Gastrocnemius medialis (tissue), 4 donors: ENCODE measurements around the gene ATP6V0D1. TPM values are rescaled to one million over a fixed set of nuclear protein-coding genes. Genes with fewer than 3 reads are reported as not detected.
A peak's percentile ranks its signal among the peaks of the same experiment; 100 is the strongest.

Source experiments
- ATAC-seq, 2 donors: fragments of 150-250 bp; one replicate each; pipeline ENCODE4 v1.9.1; 2016
- DNase-seq, 2 donors: peaks; one replicate each; pipeline ENCODE4 v3.0.0-alpha.2; 2019
- H3K27ac ChIP-seq, 4 donors: fragments of 200-600 bp; sonication (generic); 1 replicate in 1 of 4; 2 replicates in 3 of 4; pipeline ENCODE4 v1.5.1; 2016 to 2018; ENCODE audit warnings: mild to moderate bottlenecking in 2 of 4, moderate library complexity in 1 of 4
- H3K27me3 ChIP-seq, 3 donors: fragments of 200-600 bp; sonication (generic) in 2 of 3; 1 replicate in 1 of 3; 2 replicates in 2 of 3; pipeline versions ENCODE4 v1.5.1 to v1.6.0; 2016 to 2019; ENCODE audit warnings: mild to moderate bottlenecking in 1 of 3, moderate library complexity in 1 of 3
- H3K36me3 ChIP-seq, 2 donors: fragments of 200-600 bp; sonication (generic) in 1 of 2; one replicate each; pipeline ENCODE4 v1.5.1; 2017 to 2018
- H3K4me1 ChIP-seq, 2 donors: fragments of 200-600 bp; sonication (generic) in 1 of 2; one replicate each; pipeline ENCODE4 v1.5.1; 2016 to 2017; ENCODE audit warnings: mild to moderate bottlenecking in 2 of 2
- H3K4me3 ChIP-seq, 4 donors: fragments of 200-600 bp; sonication (generic) in 3 of 4; 1 replicate in 1 of 4; 2 replicates in 3 of 4; pipeline ENCODE4 v1.5.1; 2016 to 2019; ENCODE audit warnings: mild to moderate bottlenecking in 2 of 4
- H3K9me3 ChIP-seq, 3 donors: fragments of 200-600 bp; sonication (generic) in 2 of 3; 1 replicate in 1 of 3; 2 replicates in 2 of 3; pipeline ENCODE4 v1.5.1; 2016 to 2019
- POLR2A ChIP-seq, 2 donors: fragments of 450-650 bp; IDR thresholded peaks; one replicate each; pipeline ENCODE4 v1.6.1; 2017; ENCODE audit warnings: antibody characterized with exemption in 2 of 2, mild to moderate bottlenecking in 2 of 2, moderate library complexity in 2 of 2
- in situ Hi-C, 4 donors: fragments of 200-750 bp; cut with MboI; loops; one replicate each; pipeline versions ENCODE4 v1.15.0 to v1.8.0; 2017; ENCODE audit warnings: low sequenced_read_pairs in 4 of 4
- intact Hi-C: fragments of 100-400 bp; cut with DNase I; formaldehyde crosslinking; loops from one replicate; pipeline ENCODE4 v1.15.1; 2023; ENCODE audit warnings: low total_unique reads
- total RNA-seq, 4 donors: library from RNA; depleted of rRNA; stranded (reverse); fragments of >200 nt; gene quantifications; one replicate each; pipeline versions ENCODE4 v1.1.0 to v1.2.3, GENCODE V29; 2016
- TF ChIP-seq, protein P1 (sequence below), 5 experiments: fragments of 450-650 bp in 3 of 5; fragments of 200-600 bp in 2 of 5; sonication (generic) in 2 of 5; IDR thresholded peaks in 4 of 5; conservative IDR thresholded peaks in 1 of 5; 1 replicate in 4 of 5; 2 replicates in 1 of 5; pipeline ENCODE4 v1.5.1; 2016 to 2019; ENCODE audit warnings: antibody characterized with exemption in 5 of 5, mild to moderate bottlenecking in 3 of 5, moderate library complexity in 3 of 5

The ATP6V0D1 gene
- total RNA-seq, 4 donors from 2014 or later, result 117 to 211 (median 157) TPM

DNA sequence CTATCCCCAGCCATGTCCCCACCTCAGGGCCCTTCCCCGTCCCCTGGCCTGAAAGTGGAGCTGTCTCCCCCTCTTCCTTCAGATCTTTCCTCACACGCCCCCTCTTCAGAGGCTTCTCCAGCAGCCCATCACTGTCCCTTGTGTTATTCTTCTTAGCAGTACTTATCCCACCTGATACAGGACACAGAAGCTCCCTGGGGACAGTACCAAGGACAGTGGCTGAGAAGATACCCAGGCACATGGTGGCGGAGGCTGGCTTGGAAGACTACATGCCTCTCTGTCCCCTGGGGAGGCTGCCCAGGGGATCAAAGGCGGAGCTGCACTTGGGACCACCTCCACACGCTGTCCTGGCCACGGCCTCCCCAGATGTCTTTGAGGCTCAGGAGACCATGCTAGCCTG lies 26.1 kb downstream of the ATP6V0D1 start:
- TF ChIP-seq, protein P1, sequence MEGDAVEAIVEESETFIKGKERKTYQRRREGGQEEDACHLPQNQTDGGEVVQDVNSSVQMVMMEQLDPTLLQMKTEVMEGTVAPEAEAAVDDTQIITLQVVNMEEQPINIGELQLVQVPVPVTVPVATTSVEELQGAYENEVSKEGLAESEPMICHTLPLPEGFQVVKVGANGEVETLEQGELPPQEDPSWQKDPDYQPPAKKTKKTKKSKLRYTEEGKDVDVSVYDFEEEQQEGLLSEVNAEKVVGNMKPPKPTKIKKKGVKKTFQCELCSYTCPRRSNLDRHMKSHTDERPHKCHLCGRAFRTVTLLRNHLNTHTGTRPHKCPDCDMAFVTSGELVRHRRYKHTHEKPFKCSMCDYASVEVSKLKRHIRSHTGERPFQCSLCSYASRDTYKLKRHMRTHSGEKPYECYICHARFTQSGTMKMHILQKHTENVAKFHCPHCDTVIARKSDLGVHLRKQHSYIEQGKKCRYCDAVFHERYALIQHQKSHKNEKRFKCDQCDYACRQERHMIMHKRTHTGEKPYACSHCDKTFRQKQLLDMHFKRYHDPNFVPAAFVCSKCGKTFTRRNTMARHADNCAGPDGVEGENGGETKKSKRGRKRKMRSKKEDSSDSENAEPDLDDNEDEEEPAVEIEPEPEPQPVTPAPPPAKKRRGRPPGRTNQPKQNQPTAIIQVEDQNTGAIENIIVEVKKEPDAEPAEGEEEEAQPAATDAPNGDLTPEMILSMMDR (IDR thresholded peaks at IDR 0.05 in 4 of 5, conservative IDR thresholded peaks at IDR 0.05 in 1 of 5), result no peak
- TF ChIP-seq POLR2A (IDR thresholded peaks at IDR 0.05), result no peak
- no peaks in the 10 kb centered on the region for H3K36me3 ChIP-seq
- H3K4me3 ChIP-seq, result no peak overlapping the region
- H3K4me1 ChIP-seq, result peaks cover 72 to 77% of the 10 kb centered on the region in 2 donors
- no peak for DNase-seq
- intact Hi-C loops, result no loop called here
- in situ Hi-C loops, result no loop called here
- H3K9me3 ChIP-seq, result no peaks in the 10 kb centered on the region
- no peak overlapping the region for H3K27ac ChIP-seq
- ATAC-seq, result no peak
- no peaks in the 10 kb centered on the region for H3K27me3 ChIP-seq

DNA sequence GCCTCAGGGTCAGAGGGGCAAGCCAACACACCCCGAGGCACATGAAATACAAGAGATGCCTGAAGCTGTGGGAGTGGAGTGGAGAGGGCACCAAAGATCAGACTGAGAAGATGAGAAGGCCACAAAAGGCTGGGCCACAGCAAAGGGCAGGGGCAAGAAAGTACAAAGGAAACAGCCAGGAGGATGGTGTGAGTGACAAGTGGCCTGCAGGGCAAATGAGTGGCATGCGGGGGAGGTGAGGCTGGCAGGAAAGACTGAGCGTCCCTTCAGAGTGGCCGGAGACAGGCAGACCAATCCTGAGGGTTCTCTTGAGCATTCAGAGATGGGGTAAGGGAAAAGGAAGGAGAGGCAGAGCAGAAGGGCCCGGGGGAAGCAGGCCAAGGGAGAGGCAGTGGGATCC lies 26.9 kb downstream of the ATP6V0D1 start:
- intact Hi-C loops, result no loop called here
- Histone ChIP-seq H3K27me3 (no peaks in the 10 kb centered on the region), H3K4me1 (peaks cover 72 to 77% of the 10 kb centered on the region in 2 donors), H3K4me3 (no peak overlapping the region), H3K36me3 (no peaks in the 10 kb centered on the region), H3K27ac (no peak overlapping the region), H3K9me3 (no peaks in the 10 kb centered on the region)
- TF ChIP-seq, protein P1 (IDR thresholded peaks at IDR 0.05 in 4 of 5, conservative IDR thresholded peaks at IDR 0.05 in 1 of 5), result no peak
- TF ChIP-seq POLR2A (IDR thresholded peaks at IDR 0.05), result no peak
- DNase-seq (no peak), ATAC-seq (no peak)
- in situ Hi-C loops, result no loop called here

DNA sequence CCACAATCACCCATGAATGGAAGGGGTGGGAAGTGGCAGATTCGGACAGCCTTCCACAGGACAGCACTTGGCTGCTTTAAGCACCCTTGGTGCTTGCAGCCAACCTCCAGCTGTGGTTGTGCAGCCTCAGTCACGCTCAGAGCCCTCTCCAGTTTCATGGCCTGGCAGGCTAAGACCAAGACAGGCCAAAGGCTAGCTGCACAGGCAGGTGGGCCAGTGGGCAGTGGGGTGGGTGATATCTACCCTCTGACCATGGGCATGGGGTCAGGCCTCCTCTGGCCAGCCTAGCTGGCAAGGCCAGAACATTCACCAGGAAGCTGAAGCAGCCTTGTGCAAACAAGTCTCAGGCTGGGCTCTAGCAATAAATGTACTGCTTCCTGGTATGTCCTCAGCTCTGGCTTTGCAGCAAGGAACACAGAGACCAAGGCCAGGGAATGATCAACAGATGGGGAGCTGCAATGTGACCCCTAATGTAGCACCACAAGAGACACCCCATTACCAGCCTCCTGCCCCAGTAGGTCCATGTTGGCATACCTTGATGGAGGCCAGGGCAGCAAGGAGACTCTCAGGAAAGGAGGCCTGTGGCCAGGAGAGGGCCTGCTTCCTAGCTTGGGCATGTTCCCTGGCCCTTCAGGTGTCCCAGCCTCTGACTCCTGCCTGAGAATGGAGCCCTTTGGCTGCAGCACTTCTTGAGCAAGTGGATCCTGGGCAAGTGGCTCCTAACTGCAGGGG lies 29.1 kb downstream of the ATP6V0D1 start:
- H3K27me3 ChIP-seq, result no peaks in the 10 kb centered on the region
- H3K27ac ChIP-seq, result peak overlapping the region; percentile 57 to 66 (median 63)
- intact Hi-C loops, result no loop called here
- H3K4me3 ChIP-seq, result no peak overlapping the region
- H3K36me3 ChIP-seq, result no peaks in the 10 kb centered on the region
- in situ Hi-C loops, result no loop called here
- H3K4me1 ChIP-seq, result peaks cover 69 to 77% of the 10 kb centered on the region in 2 donors
- DNase-seq (peak; percentile 55 to 73), ATAC-seq (peak; percentile 60 to 64)
- H3K9me3 ChIP-seq, result no peaks in the 10 kb centered on the region
- TF ChIP-seq POLR2A (IDR thresholded peaks at IDR 0.05), result no peak
- TF ChIP-seq, protein P1 (IDR thresholded peaks at IDR 0.05 in 4 of 5, conservative IDR thresholded peaks at IDR 0.05 in 1 of 5), result no peak

DNA sequence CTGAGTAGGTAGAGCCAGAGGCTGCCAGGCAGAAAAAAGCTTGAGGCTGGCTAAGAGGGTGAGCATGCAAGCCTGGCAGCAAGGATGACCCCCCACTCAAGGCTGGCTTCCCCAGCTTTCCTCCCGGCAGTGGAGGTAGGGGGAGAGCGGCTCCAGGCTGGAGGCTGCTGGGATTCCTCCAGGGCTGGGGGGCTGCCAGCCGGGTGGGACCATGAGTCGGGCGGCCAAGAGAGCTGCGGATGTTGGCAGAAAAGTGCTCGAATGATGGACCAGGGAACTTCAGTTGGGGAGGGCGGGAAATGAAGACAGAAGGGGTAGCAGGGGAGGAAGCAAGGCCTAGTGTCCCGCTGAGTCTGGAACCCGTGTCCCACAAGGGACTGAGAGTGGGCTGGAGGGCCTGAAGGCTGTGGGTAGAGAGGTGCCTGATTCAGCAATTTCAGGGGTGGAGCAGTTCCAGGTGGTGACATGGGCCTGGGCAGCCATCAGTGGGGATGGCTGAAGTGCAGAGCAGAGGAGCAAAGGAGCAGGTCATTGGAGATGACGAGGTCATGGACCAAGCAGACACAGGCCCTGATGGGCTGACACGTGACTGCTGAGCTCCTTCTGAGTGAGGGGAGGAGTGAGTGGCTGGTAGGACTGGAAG lies 29.8 kb downstream of the ATP6V0D1 start:
- no peak for TF ChIP-seq POLR2A (IDR thresholded peaks at IDR 0.05)
- TF ChIP-seq, protein P1 (IDR thresholded peaks at IDR 0.05 in 4 of 5, conservative IDR thresholded peaks at IDR 0.05 in 1 of 5), result no peak
- no peaks in the 10 kb centered on the region for H3K36me3 ChIP-seq
- no peak for DNase-seq
- peaks cover 69 to 78% of the 10 kb centered on the region in 2 donors for H3K4me1 ChIP-seq
- intact Hi-C loops, result no loop called here
- peak overlapping the region; percentile 57 to 66 (median 63) for H3K27ac ChIP-seq
- peak in 1 of 2 donors; percentile 3 for ATAC-seq
- H3K9me3 ChIP-seq, result no peaks in the 10 kb centered on the region
- H3K27me3 ChIP-seq, result no peaks in the 10 kb centered on the region
- in situ Hi-C loops, result no loop called here
- H3K4me3 ChIP-seq, result no peak overlapping the region
